HCT116 (cell line): ENCODE measurements around the gene RASA4. TPM values are rescaled to one million over a fixed set of nuclear protein-coding genes. Genes with fewer than 3 reads are reported as not detected.
A peak's percentile ranks its signal among the peaks of the same experiment; 100 is the strongest.
"Not testable (repeated sequence)": the region's sequence is repeated elsewhere in the genome, so short reads cannot be mapped to it uniquely, and the experiment has no call there.

Experiments
- ATAC-seq: fragments of 200-7000 bp; cut with Tn5 transposase; 2 replicates; pipeline ENCODE4 v1.9.1; 2020; ENCODE audit warnings: mild to moderate bottlenecking, moderate library complexity
- BruUV-seq: library from RNA; stranded (reverse); fragments of 400-500 nt; replicated peaks from 2 replicates; lab custom pipeline; 2021; lab: Mats Ljungman, UMichigan
- CTCF ChIA-PET: fragments of 300-600 bp; sonication (Branson Sonifier 250); formaldehyde crosslinking; loops from one replicate; lab custom pipeline; 2021; ENCODE audit warnings: antibody characterized with exemption; lab: Charles Lee
- POLR2A ChIA-PET: fragments of 300-600, 350-600 bp; sonication (Branson Sonifier 250); formaldehyde crosslinking; loops from one replicate; lab custom pipeline; 2021; ENCODE audit warnings: antibody characterized with exemption; lab: Charles Lee
- RAD21 ChIA-PET, 2 experiments: fragments of 300-600 bp; sonication (Branson Sonifier 250); formaldehyde crosslinking; loops; one replicate each; lab custom pipeline; 2023; ENCODE audit warnings: low total read pairs in 2 of 2; ENCODE audit not compliant: uncharacterized antibody in 2 of 2, unreplicated experiment in 2 of 2, low non-redundant PET in 1 of 2; lab: Charles Lee
- DNase-seq: peaks from one replicate; pipeline ENCODE4 v3.0.0-alpha.2; 2010; ENCODE audit warnings: low read depth, low spot score
- H2AFZ ChIP-seq: fragments of 200-600 bp; shearing (Covaris generic), sonication (generic); 2 replicates; pipeline ENCODE4 v1.6.1; 2017; ENCODE audit warnings: low read depth, mixed run types, mixed read lengths, antibody characterized with exemption, low read length; ENCODE audit not compliant: poor library complexity, severe bottlenecking
- H3K27ac ChIP-seq: 2 replicates; pipeline ENCODE4 v1.5.1; 2012; ENCODE audit warnings: low read depth, low read length
- H3K27me3 ChIP-seq: fragments of 200-600 bp; sonication (generic); 2 replicates; pipeline ENCODE4 v1.6.1; 2016; ENCODE audit warnings: mixed run types, low read length, mixed read lengths; ENCODE audit not compliant: insufficient read depth
- H3K36me3 ChIP-seq, 2 experiments: fragments of 200-500 bp in 1 of 2; fragments of 200-600 bp in 1 of 2; sonication (Bioruptor generic) in 1 of 2; sonication (generic) in 1 of 2; 2 replicates each; pipeline versions ENCODE4 v1.5.1 to v1.6.1; 2014 to 2016; ENCODE audit warnings: low read length in 2 of 2, inconsistent platforms in 1 of 2, mixed read lengths in 1 of 2, mixed run types in 1 of 2; ENCODE audit not compliant: insufficient read depth in 2 of 2, control insufficient read depth in 1 of 2
- H3K4me1 ChIP-seq, 2 experiments: fragments of 200-600 bp in 1 of 2; sonication (generic) in 1 of 2; 2 replicates each; pipeline versions ENCODE4 v1.5.1 to v1.6.1; 2012 to 2017; ENCODE audit warnings: low read length in 2 of 2, inconsistent platforms in 1 of 2, mild to moderate bottlenecking in 1 of 2, mixed read lengths in 1 of 2, mixed run types in 1 of 2, moderate library complexity in 1 of 2; ENCODE audit not compliant: insufficient read depth in 2 of 2, control insufficient read depth in 1 of 2
- H3K4me2 ChIP-seq: fragments of 200-600 bp; sonication (generic); 2 replicates; pipeline ENCODE4 v1.6.1; 2017; ENCODE audit warnings: mixed run types, low read length, mixed read lengths
- H3K4me3 ChIP-seq, 2 experiments: fragments of 200-600 bp in 1 of 2; sonication (generic) in 1 of 2; replicated peaks in 1 of 2; 2 replicates each; pipeline ENCODE4 v1.5.1; 2011 to 2016; ENCODE audit warnings: low read length in 2 of 2, control low read depth in 1 of 2, low read depth in 1 of 2, mild to moderate bottlenecking in 1 of 2, mixed read lengths in 1 of 2, mixed run types in 1 of 2
- H3K79me2 ChIP-seq: fragments of 200-600 bp; sonication (generic); 2 replicates; pipeline ENCODE4 v1.6.1; 2017; ENCODE audit warnings: mild to moderate bottlenecking, mixed run types, low read length, moderate library complexity, mixed read lengths; ENCODE audit not compliant: insufficient read depth
- H3K9ac ChIP-seq: fragments of 200-600 bp; sonication (generic); 2 replicates; pipeline ENCODE4 v1.6.1; 2016; ENCODE audit warnings: low read length, mixed read lengths
- H3K9me2 ChIP-seq: fragments of 200-600 bp; sonication (generic), shearing (Covaris generic); 2 replicates; pipeline ENCODE4 v1.6.1; 2017; ENCODE audit warnings: mixed run types, mild to moderate bottlenecking, moderate library complexity; ENCODE audit not compliant: insufficient read depth
- H3K9me3 ChIP-seq, 2 experiments: fragments of 200-500 bp in 1 of 2; fragments of 200-600 bp in 1 of 2; sonication (Bioruptor generic) in 1 of 2; sonication (generic) in 1 of 2; 2 replicates each; pipeline ENCODE4 v1.6.1; 2014 to 2017; ENCODE audit warnings: low read length in 2 of 2, mixed read lengths in 2 of 2, inconsistent platforms in 1 of 2, low read depth in 1 of 2, mild to moderate bottlenecking in 1 of 2, mixed run types in 1 of 2, moderate library complexity in 1 of 2; ENCODE audit not compliant: control insufficient read depth in 1 of 2, insufficient read depth in 1 of 2
- H4K20me1 ChIP-seq: fragments of 200-600 bp; sonication (generic), shearing (Covaris generic); 2 replicates; pipeline ENCODE4 v1.6.1; 2017; ENCODE audit warnings: mixed run types, mild to moderate bottlenecking, moderate library complexity; ENCODE audit not compliant: insufficient read depth
- intact Hi-C: fragments of 100-400 bp; cut with micrococcal nuclease; formaldehyde crosslinking; loops from 2 replicates; pipeline ENCODE4 v1.10.0; 2022
- total RNA-seq: library from RNA; stranded (reverse); gene quantifications from one replicate; pipeline ENCODE4 v1.2.1, GENCODE V29; 2021; ENCODE audit not compliant: unreplicated experiment

Gene RASA4
- total RNA-seq, 1 experiment from 2014 or later, result 18.3 TPM

DNA sequence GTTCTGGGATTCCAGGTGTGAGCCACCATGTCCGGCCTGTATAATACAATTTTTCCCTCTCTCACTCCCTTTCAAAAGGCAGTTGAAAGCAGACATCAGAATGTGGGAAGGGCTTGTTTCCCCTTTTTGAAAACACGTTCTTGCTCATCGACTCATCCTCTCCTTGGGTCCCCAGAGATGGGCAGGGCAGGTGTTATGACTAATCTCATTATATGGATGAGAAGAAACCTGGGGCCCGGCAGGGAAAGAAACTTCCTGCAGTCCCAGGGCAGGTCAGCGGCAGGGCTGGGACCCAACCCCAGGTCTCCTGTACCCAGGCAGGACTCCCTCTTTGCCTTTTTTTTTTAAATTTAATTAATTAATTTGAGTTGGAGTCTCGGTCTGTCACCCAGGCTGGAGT lies 70.2 kb downstream of the RASA4 start:
- RAD21 ChIA-PET, H3K4me1 ChIP-seq, H4K20me1 ChIP-seq, H3K79me2 ChIP-seq, CTCF ChIA-PET, H3K9me3 ChIP-seq, H3K27me3 ChIP-seq, intact Hi-C loops, H3K4me3 ChIP-seq, H3K27ac ChIP-seq, BruUV-seq, H3K9ac ChIP-seq, POLR2A ChIA-PET, H2AFZ ChIP-seq, H3K4me2 ChIP-seq, H3K9me2 ChIP-seq, DNase-seq, H3K36me3 ChIP-seq: not testable (repeated sequence)
- ATAC-seq, result peak; percentile 75

DNA sequence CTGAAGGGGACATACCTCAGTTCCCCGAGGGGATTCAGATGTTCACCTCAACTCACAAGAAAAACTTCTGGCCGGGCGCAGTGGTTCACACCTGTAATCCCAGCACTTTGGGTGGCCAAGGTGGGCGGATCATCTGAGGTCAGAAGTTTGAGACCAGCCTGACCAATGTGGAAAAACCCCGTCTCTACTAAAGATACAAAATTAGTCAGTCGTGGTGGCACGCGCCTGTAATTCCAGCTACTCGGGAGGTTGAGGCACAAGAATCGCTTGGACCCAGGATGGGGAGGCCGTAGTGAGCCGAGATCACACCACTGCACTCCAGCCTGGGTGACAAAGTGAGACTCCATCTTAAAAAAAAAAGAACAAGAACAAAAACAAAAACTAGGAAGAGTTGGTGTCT lies 71.3 kb downstream of the RASA4 start:
- H3K36me3 ChIP-seq, DNase-seq, CTCF ChIA-PET, H3K4me3 ChIP-seq, BruUV-seq, H3K27ac ChIP-seq, H3K79me2 ChIP-seq, H4K20me1 ChIP-seq, POLR2A ChIA-PET, H3K9me3 ChIP-seq, H2AFZ ChIP-seq, H3K9ac ChIP-seq, H3K4me1 ChIP-seq, H3K9me2 ChIP-seq, ATAC-seq, H3K27me3 ChIP-seq, RAD21 ChIA-PET, H3K4me2 ChIP-seq, intact Hi-C loops: not testable (repeated sequence)

DNA sequence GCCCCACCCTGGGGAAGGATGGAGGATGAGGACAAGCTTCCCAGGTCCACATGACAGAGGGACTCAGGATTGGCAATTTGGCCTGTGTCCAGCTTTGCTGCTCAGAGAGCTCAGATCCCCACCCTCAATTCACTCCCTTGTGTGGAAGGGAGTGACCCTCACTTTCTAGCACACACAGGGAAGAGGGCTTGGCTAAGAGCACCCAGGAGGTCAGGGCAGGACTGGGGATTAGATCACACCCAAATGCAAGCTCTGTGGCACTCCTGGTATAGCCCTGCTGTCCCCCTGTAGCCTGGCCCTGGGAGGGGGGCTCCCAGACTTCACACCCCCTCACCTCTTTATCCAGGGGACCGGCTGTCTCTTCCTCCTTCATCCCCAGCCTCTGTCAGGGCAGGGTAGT lies 72.2 kb downstream of the RASA4 start:
- H3K9me2 ChIP-seq, H3K27me3 ChIP-seq, H3K4me3 ChIP-seq, H2AFZ ChIP-seq, H3K27ac ChIP-seq, H3K79me2 ChIP-seq, ATAC-seq, H4K20me1 ChIP-seq, H3K9ac ChIP-seq, BruUV-seq, intact Hi-C loops, RAD21 ChIA-PET, H3K4me2 ChIP-seq, DNase-seq, H3K36me3 ChIP-seq, POLR2A ChIA-PET, H3K4me1 ChIP-seq, CTCF ChIA-PET, H3K9me3 ChIP-seq: not testable (repeated sequence)

DNA sequence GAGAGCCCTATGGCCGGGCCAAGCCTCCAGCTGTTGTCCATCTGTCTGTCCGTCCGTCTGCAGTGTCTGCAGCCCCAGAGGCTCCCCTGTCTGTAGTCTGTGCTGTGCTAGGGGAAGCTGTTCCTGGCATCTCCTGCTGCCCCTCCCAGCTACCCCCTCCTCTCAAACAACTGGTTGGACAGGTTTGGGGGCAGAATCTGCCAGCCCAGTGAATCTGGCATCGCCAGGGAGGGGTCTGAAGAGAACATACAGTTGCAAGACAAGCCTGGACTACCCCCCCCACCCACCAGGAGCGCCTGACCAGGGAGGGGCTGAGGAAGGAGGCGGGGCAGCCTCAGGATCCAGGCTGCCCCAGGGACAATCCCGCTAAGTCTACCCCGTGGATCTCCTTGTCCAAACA lies 73.0 kb downstream of the RASA4 start, which contains the start of gene UPK3BL2:
TSS of gene UPK3BL2 (minus strand) at position 101 of the 400 bp plus-strand sequence. CDS start at position 41, 60 bp downstream.
- H3K9me3 ChIP-seq, H3K4me2 ChIP-seq, H3K27ac ChIP-seq, ATAC-seq, DNase-seq, RAD21 ChIA-PET, H3K4me1 ChIP-seq, intact Hi-C loops, H2AFZ ChIP-seq, H3K9me2 ChIP-seq, H4K20me1 ChIP-seq, H3K79me2 ChIP-seq, H3K27me3 ChIP-seq, BruUV-seq, H3K9ac ChIP-seq, POLR2A ChIA-PET, CTCF ChIA-PET, H3K4me3 ChIP-seq, H3K36me3 ChIP-seq: not testable (repeated sequence)
